ENCODE results near the gene PPBP.

PPBP gene

DNA sequence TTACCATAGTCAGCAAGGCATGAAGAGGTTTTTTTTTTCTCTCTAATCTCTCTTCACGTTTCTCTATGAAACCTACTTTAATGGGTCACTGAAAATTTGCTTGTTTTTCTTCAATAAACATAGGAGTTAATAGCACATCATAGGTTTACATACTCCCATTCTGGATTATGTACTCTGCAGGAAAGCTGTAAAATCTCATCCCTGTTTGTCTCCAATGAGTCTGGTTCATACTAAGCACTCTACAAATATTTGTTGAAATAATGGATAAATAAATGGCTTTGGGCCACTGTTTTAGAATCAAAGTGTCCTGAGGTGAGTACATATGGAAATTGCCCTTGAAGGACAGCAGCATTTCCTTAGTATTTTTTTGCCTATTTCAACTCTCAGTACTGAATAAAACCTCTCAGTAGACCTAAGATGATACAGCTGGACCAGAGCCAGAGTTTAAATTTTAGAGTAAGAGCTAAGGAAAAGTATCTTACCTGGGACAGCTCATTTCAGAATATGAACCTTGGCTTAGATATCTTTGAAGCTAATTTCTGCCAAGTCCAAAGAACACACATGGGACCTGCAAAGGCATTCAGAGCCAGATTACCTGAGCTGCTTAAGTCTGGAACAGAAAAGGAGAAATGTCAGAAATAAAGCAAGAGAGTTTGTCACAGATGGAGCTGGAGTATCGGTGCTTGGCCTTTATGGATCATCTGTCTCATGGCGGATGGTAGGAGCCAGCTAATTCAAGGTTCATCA, 40.6 kb downstream of the PPBP start:
- no peak for DNase-seq

DNA sequence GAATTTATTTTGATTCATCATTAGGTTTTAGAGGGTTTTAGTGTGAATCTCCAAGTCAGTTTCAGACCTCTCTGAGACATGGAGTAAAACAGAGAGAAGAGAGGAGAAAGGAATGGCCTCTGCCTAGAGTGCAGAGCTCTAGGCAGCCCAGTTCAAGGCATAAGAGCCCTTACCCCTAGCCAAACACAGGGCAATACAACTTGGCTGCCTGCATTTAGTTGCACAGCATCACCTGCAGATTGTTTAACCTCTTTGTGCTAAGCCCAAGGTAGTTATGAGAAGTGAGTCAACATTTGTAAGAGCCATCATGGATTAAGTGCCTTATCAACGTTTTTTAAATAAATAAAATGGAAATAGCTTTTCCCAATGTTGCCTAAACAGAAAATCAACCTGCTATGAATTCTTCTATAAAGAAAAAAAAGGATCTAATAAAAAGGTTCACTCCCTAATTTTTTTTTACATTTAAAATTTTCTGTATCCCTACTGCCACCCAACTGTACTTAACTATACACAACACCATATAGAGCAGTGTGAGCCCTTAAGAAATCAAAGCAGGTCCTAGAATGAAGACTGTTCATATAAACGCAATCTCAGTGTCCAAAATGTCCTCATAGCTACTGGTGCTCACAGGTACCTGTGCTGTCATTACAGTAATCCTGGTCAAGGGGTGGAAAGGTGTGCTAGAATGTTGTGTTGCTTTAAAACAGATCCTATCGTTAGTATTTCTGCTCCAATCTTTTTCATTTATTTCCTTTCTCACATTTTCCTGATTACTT, 42.1 kb downstream of the PPBP start:
- DNase-seq = no peak

DNA sequence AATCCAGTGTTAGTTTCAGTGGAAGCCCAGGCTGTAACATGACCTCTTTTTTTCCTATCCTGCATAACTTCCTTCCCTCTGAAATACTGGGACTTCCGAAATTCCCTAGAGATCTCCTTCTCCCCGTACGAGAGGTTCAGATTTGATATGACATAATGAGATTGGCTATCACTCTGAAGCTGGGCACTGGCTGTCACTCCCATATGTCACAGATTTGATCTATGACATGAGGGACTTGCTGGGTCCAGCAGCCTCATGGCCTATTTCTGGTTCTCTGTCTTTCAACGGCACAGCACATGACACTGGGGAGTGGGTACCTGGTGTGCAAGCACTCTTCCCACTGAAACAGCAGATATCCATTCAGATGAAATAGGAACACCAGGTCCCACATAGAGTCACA, 42.9 kb downstream of the PPBP start:
- DNase-seq = no peak

DNA sequence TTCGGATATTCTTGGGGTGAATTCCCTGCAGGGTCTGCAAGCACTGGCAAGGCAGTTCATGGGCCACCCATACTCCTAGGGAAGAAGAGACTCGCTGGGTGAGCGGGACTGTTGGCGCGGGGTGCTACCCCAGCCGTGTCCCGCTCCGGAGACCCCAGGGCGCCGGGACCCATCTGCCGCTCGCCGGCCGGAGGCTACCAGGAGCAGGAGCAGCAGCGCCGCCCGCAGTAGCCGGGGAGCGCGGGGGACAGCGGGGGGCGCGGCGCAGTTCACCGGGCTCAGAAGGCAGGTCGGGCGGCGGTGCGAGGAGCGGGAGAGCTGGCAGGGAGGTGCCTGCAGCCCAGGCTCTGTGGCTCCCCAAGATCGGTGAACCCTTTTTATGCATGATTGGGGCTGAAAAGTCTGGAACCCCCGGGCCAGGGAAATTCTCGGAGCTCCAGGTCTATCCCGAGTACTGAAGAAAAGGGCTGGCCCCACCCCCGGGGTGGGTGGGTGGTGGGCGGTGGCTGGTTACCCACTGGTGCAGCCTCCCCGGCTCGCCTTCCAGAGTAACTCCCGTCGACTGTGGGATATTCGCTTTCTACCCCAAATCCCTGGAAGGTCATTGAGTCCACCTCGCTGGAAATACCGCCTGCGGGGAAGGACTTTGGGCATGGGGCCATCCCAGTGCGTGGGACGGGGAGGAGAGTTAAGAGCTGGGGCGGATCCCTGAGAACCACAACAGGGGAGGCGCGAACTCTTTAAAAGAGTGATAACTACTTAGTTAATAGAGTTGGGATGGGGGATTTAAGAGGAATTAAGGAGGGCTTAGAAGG, 43.7 kb downstream of the PPBP start:
- peak; percentile 60 for DNase-seq

DNA sequence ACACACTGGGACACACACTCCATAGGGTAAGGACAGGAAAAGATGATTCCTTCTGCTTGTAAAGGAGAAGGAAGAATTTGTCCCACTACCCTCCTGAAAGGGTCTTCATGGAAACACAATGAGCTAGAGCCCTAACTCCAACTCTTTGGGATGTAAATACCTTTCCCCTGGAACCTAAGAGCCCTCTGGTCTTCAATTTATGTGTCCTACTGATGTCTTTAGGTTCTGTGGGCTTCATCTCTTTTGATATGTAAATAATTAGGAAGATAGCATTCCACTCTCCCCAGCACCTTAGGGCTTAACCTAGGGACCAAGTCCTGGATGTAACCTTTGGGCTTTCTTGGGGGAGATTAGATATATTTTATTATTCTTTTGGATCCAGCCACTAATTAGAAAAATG, 44.4 kb downstream of the PPBP start:
- DNase-seq = no peak

DNA sequence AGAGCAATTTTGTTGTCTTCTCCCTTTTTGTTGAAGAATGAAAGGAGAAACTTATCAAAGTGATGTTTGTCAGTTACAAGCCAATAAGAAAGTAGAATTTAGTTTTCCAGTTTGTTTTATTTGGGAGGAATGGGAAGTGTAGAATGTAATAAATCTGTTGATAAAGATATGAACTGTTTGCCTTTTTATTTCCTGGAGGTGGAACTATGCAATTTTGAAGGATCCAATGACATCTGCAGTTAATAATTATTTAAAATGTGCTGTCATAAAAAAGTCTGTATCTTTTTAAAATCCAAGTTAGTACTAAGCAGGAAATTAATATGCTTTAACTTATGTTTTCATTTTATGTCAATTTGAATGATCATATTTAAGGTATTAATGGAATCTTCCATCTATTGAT, 51.0 kb downstream of the PPBP start:
- no peak for DNase-seq

Measured in islet precursor cell (in vitro differentiated cells).